Hepatocyte (in vitro differentiated cells): ENCODE data around the gene ZNF681.

Experiments used
- CTCF ChIP-seq: fragments of 200-600 bp; sonication (generic); IDR thresholded peaks from 2 replicates; pipeline ENCODE4 v1.5.1; 2016; ENCODE audit warnings: antibody characterized with exemption, mild to moderate bottlenecking; ENCODE audit not compliant: poor library complexity
- EZH2 ChIP-seq: fragments of 200-600 bp; sonication (generic); IDR thresholded peaks from 2 replicates; pipeline ENCODE4 v1.6.1; 2016; ENCODE audit warnings: antibody characterized with exemption, mild to moderate bottlenecking, borderline replicate concordance

GRCh38 chr19:23706657-23707056 lies 52.0 kb downstream of the ZNF681 start:
- no peak for TF ChIP-seq CTCF
- no peak for TF ChIP-seq EZH2
